ENCODE data around the gene STX11. TPM values are rescaled to one million over a fixed set of nuclear protein-coding genes. Genes with fewer than 3 reads are reported as not detected.

Gene STX11
- total RNA-seq, 4 donors from 2014 or later, result 23.9 to 61.1 (median 31.8) TPM

GRCh38 chr6:144150710-144151657, 667 bp downstream of the STX11 start:
- Histone ChIP-seq H3K4me3 (replicated peaks in 1 of 3) (peak overlapping the region; percentile 28 to 66 (median 60)), H3K27me3 (no peaks in the 10 kb centered on the region), H3K36me3 (no peaks in the 10 kb centered on the region), H3K4me1 (peaks cover 10 to 30% of the 10 kb centered on the region in 2 donors), H3K27ac (peak overlapping the region; percentile 6 to 78 (median 62)), H3K9me3 (no peaks in the 10 kb centered on the region)
- 11 to 12% methylated on average over 30 of the region's 30 CpGs for WGBS, 2 donors
- peak in 1 of 2 donors; percentile 30 for TF ChIP-seq POLR2A (IDR thresholded peaks at IDR 0.05)
- peak in 4 of 6 experiments; percentile 29 to 53 (median 34) for TF ChIP-seq CTCF (IDR thresholded peaks at IDR 0.05)
- peak; percentile 45 to 56 for DNase-seq
- intact Hi-C loops (cut with DNase I), result no loop called here

- no peak overlapping the region for H3K27ac ChIP-seq
- no peaks in the 10 kb centered on the region for H3K36me3 ChIP-seq
- H3K9me3 ChIP-seq, result no peaks in the 10 kb centered on the region
- no peak for TF ChIP-seq CTCF (IDR thresholded peaks at IDR 0.05)
- no peak for TF ChIP-seq POLR2A (IDR thresholded peaks at IDR 0.05)
- H3K4me3 ChIP-seq (replicated peaks in 1 of 3), result no peak overlapping the region
- no peaks in the 10 kb centered on the region for H3K27me3 ChIP-seq
- intact Hi-C loops (cut with DNase I), result no loop called here
- DNase-seq, result no peak
- peaks cover 13 to 34% of the 10 kb centered on the region in 2 donors for H3K4me1 ChIP-seq
- WGBS, 2 donors, result 91 to 94% methylated on average over 6 of the region's 6 CpGs
Observed at GRCh38 chr6:144152334-144152900, 2.1 kb downstream of the STX11 start.

GRCh38 chr6:144153260-144153659, 2.9 kb downstream of the STX11 start:
- no peaks in the 10 kb centered on the region for H3K27me3 ChIP-seq
- H3K27ac ChIP-seq, result peak overlapping the region in 1 of 3 donors; percentile 7
- TF ChIP-seq POLR2A (IDR thresholded peaks at IDR 0.05) (no peak), CTCF (IDR thresholded peaks at IDR 0.05) (no peak)
- no peak overlapping the region for H3K4me3 ChIP-seq (replicated peaks in 1 of 3)
- 90 to 91% methylated on average over 5 of the region's 5 CpGs for WGBS, 2 donors
- intact Hi-C loops (cut with DNase I), result no loop called here
- H3K9me3 ChIP-seq, result no peaks in the 10 kb centered on the region
- H3K4me1 ChIP-seq, result peaks cover 21 to 42% of the 10 kb centered on the region in 2 donors
- DNase-seq, result no peak
- no peaks in the 10 kb centered on the region for H3K36me3 ChIP-seq

GRCh38 chr6:144153971-144154370, 3.7 kb downstream of the STX11 start:
- Histone ChIP-seq H3K27ac (peak overlapping the region in 1 of 3 donors; percentile 7), H3K36me3 (no peaks in the 10 kb centered on the region), H3K9me3 (no peaks in the 10 kb centered on the region), H3K4me3 (replicated peaks in 1 of 3) (no peak overlapping the region), H3K27me3 (no peaks in the 10 kb centered on the region), H3K4me1 (peaks cover 28 to 49% of the 10 kb centered on the region in 2 donors)
- DNase-seq, result peak; percentile 60 to 72
- no peak for TF ChIP-seq POLR2A (IDR thresholded peaks at IDR 0.05)
- TF ChIP-seq CTCF (IDR thresholded peaks at IDR 0.05), result no peak
- intact Hi-C loops (cut with DNase I), result no loop called here
- 44 to 56% methylated on average over 2 of the region's 2 CpGs for WGBS, 2 donors

- intact Hi-C loops (cut with DNase I), result no loop called here
- DNase-seq, result no peak
- Histone ChIP-seq H3K27ac (no peak overlapping the region), H3K9me3 (no peaks in the 10 kb centered on the region), H3K36me3 (no peaks in the 10 kb centered on the region), H3K4me3 (replicated peaks in 1 of 3) (no peak overlapping the region), H3K27me3 (no peaks in the 10 kb centered on the region), H3K4me1 (peaks cover 28 to 49% of the 10 kb centered on the region in 2 donors)
- whole genome bisulfite sequencing, 2 donors, result 86 to 87% methylated on average over 2 of the region's 2 CpGs
- TF ChIP-seq CTCF (IDR thresholded peaks at IDR 0.05) (no peak), POLR2A (IDR thresholded peaks at IDR 0.05) (no peak)
Observed at GRCh38 chr6:144155529-144155928, 5.2 kb downstream of the STX11 start.
